Tibial nerve (tissue), 4 donors: ENCODE results near the gene PIGZ.

ENCODE experiments used
- EP300 ChIP-seq, 2 donors: sonication (generic); formaldehyde crosslinking; IDR thresholded peaks; one replicate each; pipeline ENCODE4 v1.6.1; 2017; ENCODE audit warnings: antibody characterized with exemption in 2 of 2, mild to moderate bottlenecking in 1 of 2
- POLR2A ChIP-seq, 2 donors: fragments of 450-650 bp; IDR thresholded peaks; one replicate each; pipeline ENCODE4 v1.6.1; 2017; ENCODE audit warnings: antibody characterized with exemption in 2 of 2, mild to moderate bottlenecking in 2 of 2, moderate library complexity in 2 of 2
- TF ChIP-seq, protein P1 (sequence below), 5 experiments: fragments of 200-600 bp in 3 of 5; fragments of 450-650 bp in 2 of 5; sonication (generic) in 3 of 5; IDR thresholded peaks; one replicate each; pipeline ENCODE4 v1.5.1; 2016 to 2019; ENCODE audit warnings: antibody characterized with exemption in 5 of 5, mild to moderate bottlenecking in 3 of 5, moderate library complexity in 2 of 5

DNA sequence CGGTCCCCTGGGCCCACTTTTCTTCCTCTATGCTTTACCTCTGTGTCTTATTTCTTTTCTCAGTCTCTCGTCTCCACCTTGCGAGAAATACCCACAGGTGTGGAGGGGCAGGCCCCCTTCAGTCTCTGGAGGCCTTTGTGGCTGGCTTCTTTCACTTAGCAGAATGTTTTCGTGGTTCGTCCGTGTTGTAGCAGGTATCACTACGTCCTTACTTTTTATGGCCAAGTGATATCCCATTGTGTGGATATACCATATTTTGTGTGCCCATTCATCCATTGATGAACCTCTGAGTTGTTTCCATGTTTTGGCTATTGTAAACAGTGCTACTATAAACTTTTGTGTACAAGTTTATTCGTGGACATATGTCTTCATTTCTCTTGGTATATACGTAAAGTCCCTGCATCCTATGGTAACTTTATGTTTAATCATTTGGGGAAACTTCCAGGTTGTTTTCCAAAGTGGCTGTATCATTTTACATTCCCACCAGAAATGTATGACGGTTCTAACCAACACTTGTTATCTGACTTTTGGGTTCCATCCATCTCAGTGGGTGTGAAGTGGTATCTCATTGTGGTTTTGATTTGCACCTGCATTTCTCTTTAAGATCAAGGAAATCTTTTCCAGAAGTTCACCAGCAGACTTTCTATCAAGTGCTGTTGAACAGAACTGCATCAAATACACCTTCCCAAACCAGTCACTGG lies 5.6 kb downstream of the PIGZ start:
- TF ChIP-seq, protein P1, sequence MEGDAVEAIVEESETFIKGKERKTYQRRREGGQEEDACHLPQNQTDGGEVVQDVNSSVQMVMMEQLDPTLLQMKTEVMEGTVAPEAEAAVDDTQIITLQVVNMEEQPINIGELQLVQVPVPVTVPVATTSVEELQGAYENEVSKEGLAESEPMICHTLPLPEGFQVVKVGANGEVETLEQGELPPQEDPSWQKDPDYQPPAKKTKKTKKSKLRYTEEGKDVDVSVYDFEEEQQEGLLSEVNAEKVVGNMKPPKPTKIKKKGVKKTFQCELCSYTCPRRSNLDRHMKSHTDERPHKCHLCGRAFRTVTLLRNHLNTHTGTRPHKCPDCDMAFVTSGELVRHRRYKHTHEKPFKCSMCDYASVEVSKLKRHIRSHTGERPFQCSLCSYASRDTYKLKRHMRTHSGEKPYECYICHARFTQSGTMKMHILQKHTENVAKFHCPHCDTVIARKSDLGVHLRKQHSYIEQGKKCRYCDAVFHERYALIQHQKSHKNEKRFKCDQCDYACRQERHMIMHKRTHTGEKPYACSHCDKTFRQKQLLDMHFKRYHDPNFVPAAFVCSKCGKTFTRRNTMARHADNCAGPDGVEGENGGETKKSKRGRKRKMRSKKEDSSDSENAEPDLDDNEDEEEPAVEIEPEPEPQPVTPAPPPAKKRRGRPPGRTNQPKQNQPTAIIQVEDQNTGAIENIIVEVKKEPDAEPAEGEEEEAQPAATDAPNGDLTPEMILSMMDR (IDR thresholded peaks at IDR 0.05): no peak
- TF ChIP-seq POLR2A (IDR thresholded peaks at IDR 0.05) (no peak), EP300 (IDR thresholded peaks at IDR 0.05) (no peak)
